Upper lobe of left lung (tissue), 6 donors: Measurements from ENCODE around the gene UMAD1. TPM values are rescaled to one million over a fixed set of nuclear protein-coding genes. Genes with fewer than 3 reads are reported as not detected.

Experiments
- ATAC-seq, 2 donors: fragments of 200-7000 bp; cut with Tn5 transposase; one replicate each; pipeline ENCODE4 v1.9.1; 2022; ENCODE audit warnings: mild to moderate bottlenecking in 2 of 2, moderate library complexity in 2 of 2; ENCODE audit not compliant: low FRiP score in 2 of 2
- DNase-seq, 2 donors: peaks; one replicate each; pipeline ENCODE4 v3.0.0-alpha.2; 2019 to 2020
- H3K27ac ChIP-seq, 4 donors: fragments of 200-600 bp; sonication (generic); one replicate each; pipeline ENCODE4 v1.5.1; 2016 to 2019
- H3K27me3 ChIP-seq, 4 donors: fragments of 200-600 bp; sonication (generic); one replicate each; pipeline ENCODE4 v1.5.1; 2017 to 2019
- H3K36me3 ChIP-seq, 4 donors: fragments of 200-600 bp; sonication (generic); one replicate each; pipeline ENCODE4 v1.5.1; 2016 to 2019
- H3K4me1 ChIP-seq, 4 donors: fragments of 200-600 bp; sonication (generic); one replicate each; pipeline ENCODE4 v1.5.1; 2018 to 2019
- H3K4me3 ChIP-seq, 4 donors: fragments of 200-600 bp; sonication (generic); one replicate each; pipeline ENCODE4 v1.5.1; 2017 to 2019; ENCODE audit warnings: mild to moderate bottlenecking in 2 of 4, moderate library complexity in 1 of 4
- H3K9me3 ChIP-seq, 4 donors: fragments of 200-600 bp; sonication (generic); one replicate each; pipeline ENCODE4 v1.5.1; 2018 to 2019
- EP300 ChIP-seq, 4 donors: sonication (generic); formaldehyde crosslinking; IDR thresholded peaks; one replicate each; pipeline ENCODE4 v1.5.1; 2017; ENCODE audit warnings: antibody characterized with exemption in 4 of 4, control low read depth in 2 of 4
- POLR2A ChIP-seq, 4 donors: fragments of 450-650 bp; IDR thresholded peaks; one replicate each; pipeline ENCODE4 v1.5.1; 2016 to 2017; ENCODE audit warnings: antibody characterized with exemption in 4 of 4, mild to moderate bottlenecking in 2 of 4
- POLR2AphosphoS5 ChIP-seq, 2 donors: sonication (generic); formaldehyde crosslinking; IDR thresholded peaks; one replicate each; pipeline ENCODE4 v1.5.1; 2017; ENCODE audit warnings: antibody characterized with exemption in 2 of 2
- WGBS, 2 donors: methylation state at CpG; one replicate each; pipeline ENCODE4 v1.1.5; 2017 to 2018; 5-methylcytosine and 5-hydroxymethylcytosine counted together
- total RNA-seq, 6 donors: library from RNA; depleted of rRNA in 4 of 6; stranded (reverse); fragments of >200 nt in 4 of 6; gene quantifications; one replicate each; pipeline versions ENCODE4 v1.1.0 to v1.2.1, GENCODE V29; 2016 to 2021
- TF ChIP-seq, protein P1 (sequence below), 6 experiments: fragments of 450-650 bp in 4 of 6; fragments of 200-600 bp in 2 of 6; sonication (generic) in 2 of 6; IDR thresholded peaks; one replicate each; pipeline ENCODE4 v1.5.1; 2016 to 2019; ENCODE audit warnings: antibody characterized with exemption in 6 of 6
- donor health status: DM: no; HTN: no; CAD: no; lungs with moderate emphysema.
- donor health status: DM: no; HTN: yes; CAD: no; lungs with severe emphysema.

UMAD1 gene
- total RNA-seq, 6 donors from 2014 or later: 8.4 to 29.7 (median 13.3) TPM

DNA sequence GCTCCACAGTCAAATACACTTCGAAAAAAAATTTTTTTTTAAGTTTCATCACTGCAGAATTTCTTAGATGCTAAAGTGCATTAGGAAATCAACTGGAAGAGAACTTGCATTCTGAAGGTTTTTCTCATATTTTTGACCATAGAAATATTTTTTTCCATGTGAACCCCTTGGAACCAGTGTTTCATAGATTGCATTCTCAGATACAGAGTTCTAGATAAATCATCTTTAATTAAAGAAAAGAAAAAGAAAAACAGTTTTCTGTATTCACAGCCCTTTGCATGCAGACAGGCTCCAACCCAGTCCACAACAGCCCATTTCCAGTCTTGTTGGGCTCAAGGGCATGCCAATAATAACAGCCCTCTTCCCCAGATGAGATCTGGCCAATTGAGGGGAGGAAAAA, 153.4 kb downstream of the UMAD1 start:
- Histone ChIP-seq H3K4me1 (peaks cover 0 to 6% (median 0%) of the 10 kb centered on the region in 4 donors), H3K27ac (no peak overlapping the region), H3K4me3 (no peak overlapping the region), H3K9me3 (no peaks in the 10 kb centered on the region), H3K27me3 (no peaks in the 10 kb centered on the region), H3K36me3 (peaks cover 0 to 4% (median 0%) of the 10 kb centered on the region in 4 donors)
- 79 to 81% methylated on average over 1 of the region's 1 CpG for WGBS, 2 donors
- TF ChIP-seq, protein P1, sequence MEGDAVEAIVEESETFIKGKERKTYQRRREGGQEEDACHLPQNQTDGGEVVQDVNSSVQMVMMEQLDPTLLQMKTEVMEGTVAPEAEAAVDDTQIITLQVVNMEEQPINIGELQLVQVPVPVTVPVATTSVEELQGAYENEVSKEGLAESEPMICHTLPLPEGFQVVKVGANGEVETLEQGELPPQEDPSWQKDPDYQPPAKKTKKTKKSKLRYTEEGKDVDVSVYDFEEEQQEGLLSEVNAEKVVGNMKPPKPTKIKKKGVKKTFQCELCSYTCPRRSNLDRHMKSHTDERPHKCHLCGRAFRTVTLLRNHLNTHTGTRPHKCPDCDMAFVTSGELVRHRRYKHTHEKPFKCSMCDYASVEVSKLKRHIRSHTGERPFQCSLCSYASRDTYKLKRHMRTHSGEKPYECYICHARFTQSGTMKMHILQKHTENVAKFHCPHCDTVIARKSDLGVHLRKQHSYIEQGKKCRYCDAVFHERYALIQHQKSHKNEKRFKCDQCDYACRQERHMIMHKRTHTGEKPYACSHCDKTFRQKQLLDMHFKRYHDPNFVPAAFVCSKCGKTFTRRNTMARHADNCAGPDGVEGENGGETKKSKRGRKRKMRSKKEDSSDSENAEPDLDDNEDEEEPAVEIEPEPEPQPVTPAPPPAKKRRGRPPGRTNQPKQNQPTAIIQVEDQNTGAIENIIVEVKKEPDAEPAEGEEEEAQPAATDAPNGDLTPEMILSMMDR (IDR thresholded peaks at IDR 0.05): no peak
- no peak for TF ChIP-seq POLR2A (IDR thresholded peaks at IDR 0.05)
- no peak for DNase-seq
- no peak for ATAC-seq

DNA sequence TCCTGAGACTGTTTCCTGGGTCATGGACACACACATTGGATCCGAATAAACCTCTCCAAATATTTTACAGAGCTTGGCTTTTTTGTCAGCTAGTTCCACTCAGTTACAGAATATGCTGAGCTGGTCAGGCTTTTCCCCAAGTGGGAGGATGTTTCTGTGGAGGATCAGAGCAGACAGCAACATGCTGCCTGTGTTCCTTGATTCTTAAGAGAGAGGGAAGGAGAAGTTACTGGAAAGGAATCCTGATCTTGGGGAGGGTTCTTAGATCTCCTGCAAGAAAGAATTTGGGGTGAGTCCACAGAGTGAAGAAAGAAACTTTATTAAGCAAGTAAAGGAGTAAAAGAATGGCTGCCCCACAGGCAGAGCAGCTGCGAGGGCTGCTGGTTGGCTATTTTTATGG, 154.7 kb downstream of the UMAD1 start:
- WGBS, 2 donors: 85 to 88% methylated on average over 2 of the region's 2 CpGs
- peaks cover 0 to 6% (median 0%) of the 10 kb centered on the region in 4 donors for H3K4me1 ChIP-seq
- TF ChIP-seq POLR2AphosphoS5 (IDR thresholded peaks at IDR 0.05) (no peak), EP300 (IDR thresholded peaks at IDR 0.05) (no peak), POLR2A (IDR thresholded peaks at IDR 0.05) (no peak)
- TF ChIP-seq, protein P1 (IDR thresholded peaks at IDR 0.05): no peak

DNA sequence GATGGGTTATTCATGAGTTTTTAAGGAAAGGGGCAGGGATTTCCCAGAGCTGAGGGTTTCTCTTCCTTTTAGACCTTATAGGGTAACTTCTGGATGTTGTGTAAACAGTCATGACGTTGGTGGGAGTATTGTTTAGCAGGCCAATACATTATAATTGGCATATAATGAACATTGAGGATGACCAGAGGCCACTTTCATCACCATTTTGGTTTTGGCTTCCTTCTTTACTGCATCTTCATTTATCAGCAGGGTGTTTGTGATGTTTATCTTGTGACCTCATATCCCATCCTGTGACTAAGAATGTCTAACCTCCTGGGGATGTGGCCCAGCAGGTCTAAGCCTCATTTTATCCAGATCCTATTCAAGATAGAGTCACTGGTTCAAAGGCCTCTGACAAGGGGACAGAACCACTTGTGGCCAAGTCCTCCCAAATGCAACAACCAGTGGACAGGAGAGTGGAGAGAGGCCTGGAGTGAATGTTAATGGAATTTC, 155.1 kb downstream of the UMAD1 start:
- TF ChIP-seq POLR2AphosphoS5 (IDR thresholded peaks at IDR 0.05) (no peak), EP300 (IDR thresholded peaks at IDR 0.05) (no peak), POLR2A (IDR thresholded peaks at IDR 0.05) (no peak)
- TF ChIP-seq, protein P1 (IDR thresholded peaks at IDR 0.05): no peak
- no peak for DNase-seq
- Histone ChIP-seq H3K36me3 (peaks cover 0 to 4% (median 0%) of the 10 kb centered on the region in 4 donors), H3K27me3 (no peaks in the 10 kb centered on the region), H3K4me3 (no peak overlapping the region), H3K27ac (no peak overlapping the region), H3K9me3 (no peaks in the 10 kb centered on the region), H3K4me1 (peaks cover 0 to 6% (median 0%) of the 10 kb centered on the region in 4 donors)
- ATAC-seq: no peak
- 59 to 67% methylated on average over 1 of the region's 1 CpG for WGBS, 2 donors

More for the DNA sequence above, 154.7 kb downstream of the UMAD1 start:
- Histone ChIP-seq H3K9me3 (no peaks in the 10 kb centered on the region), H3K4me3 (no peak overlapping the region), H3K27me3 (no peaks in the 10 kb centered on the region), H3K27ac (no peak overlapping the region), H3K36me3 (peaks cover 0 to 4% (median 0%) of the 10 kb centered on the region in 4 donors)
- DNase-seq: no peak
- no peak for ATAC-seq

DNA sequence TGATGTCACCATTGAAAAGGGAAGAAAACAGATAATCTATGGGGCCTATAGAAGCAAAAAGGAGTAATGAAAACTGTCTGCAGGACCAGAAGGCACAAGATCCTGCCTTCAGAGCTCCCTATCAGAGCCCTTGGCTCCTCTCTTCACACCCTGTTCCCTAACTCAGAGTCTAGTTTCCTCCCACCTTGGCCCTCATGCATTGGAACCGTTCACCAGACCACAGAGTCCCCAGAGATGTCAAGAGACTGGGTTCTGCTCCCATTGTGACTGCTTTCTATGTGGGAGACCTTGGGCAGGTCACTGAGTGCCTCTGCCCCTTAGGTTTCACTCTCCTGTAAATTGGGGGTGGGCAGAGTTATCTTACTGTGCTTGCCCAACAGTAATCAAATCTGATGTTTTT, 158.0 kb downstream of the UMAD1 start:
- Histone ChIP-seq H3K36me3 (peaks cover 0 to 4% (median 0%) of the 10 kb centered on the region in 4 donors), H3K4me1 (no peaks in the 10 kb centered on the region), H3K4me3 (no peak overlapping the region), H3K9me3 (no peaks in the 10 kb centered on the region), H3K27ac (no peak overlapping the region), H3K27me3 (no peaks in the 10 kb centered on the region)
- no peak for DNase-seq
- WGBS, 2 donors: 50 to 62% methylated on average over 1 of the region's 1 CpG
- TF ChIP-seq, protein P1 (IDR thresholded peaks at IDR 0.05): no peak
- TF ChIP-seq POLR2AphosphoS5 (IDR thresholded peaks at IDR 0.05): no peak
- no peak for TF ChIP-seq EP300 (IDR thresholded peaks at IDR 0.05)
- TF ChIP-seq POLR2A (IDR thresholded peaks at IDR 0.05): no peak
- no peak for ATAC-seq

DNA sequence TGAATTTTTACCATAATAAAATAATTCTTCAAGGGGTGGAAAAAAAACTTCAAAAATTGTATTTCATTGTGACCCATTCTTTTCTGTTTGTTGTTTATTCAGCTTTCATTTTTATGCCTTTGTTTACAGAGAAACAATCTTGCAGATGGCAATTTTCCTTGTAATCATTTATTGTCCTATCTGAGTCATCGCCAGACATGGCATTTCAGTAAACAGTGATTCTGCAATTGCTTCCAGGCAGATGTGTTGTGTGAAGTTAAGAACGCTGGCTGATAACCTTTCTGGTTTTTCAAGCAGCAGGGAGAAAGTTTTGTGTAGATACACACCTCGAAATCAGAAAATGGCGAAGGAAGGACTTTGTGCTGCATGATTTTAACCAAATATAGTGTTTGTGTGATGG, 158.6 kb downstream of the UMAD1 start:
- H3K4me1 ChIP-seq: no peaks in the 10 kb centered on the region
- TF ChIP-seq, protein P1 (IDR thresholded peaks at IDR 0.05): no peak
- no peak for TF ChIP-seq EP300 (IDR thresholded peaks at IDR 0.05)
- no peak for TF ChIP-seq POLR2A (IDR thresholded peaks at IDR 0.05)
- no peak for TF ChIP-seq POLR2AphosphoS5 (IDR thresholded peaks at IDR 0.05)
- ATAC-seq (no peak), DNase-seq (no peak)
- H3K4me3 ChIP-seq: no peak overlapping the region
- 71 to 78% methylated on average over 4 of the region's 4 CpGs for WGBS, 2 donors
- no peaks in the 10 kb centered on the region for H3K9me3 ChIP-seq
- H3K27ac ChIP-seq: no peak overlapping the region
- H3K27me3 ChIP-seq: no peaks in the 10 kb centered on the region
- peaks cover 0 to 4% (median 0%) of the 10 kb centered on the region in 4 donors for H3K36me3 ChIP-seq
